ENCODE measurements around the gene SAP130.

The SAP130 gene

DNA sequence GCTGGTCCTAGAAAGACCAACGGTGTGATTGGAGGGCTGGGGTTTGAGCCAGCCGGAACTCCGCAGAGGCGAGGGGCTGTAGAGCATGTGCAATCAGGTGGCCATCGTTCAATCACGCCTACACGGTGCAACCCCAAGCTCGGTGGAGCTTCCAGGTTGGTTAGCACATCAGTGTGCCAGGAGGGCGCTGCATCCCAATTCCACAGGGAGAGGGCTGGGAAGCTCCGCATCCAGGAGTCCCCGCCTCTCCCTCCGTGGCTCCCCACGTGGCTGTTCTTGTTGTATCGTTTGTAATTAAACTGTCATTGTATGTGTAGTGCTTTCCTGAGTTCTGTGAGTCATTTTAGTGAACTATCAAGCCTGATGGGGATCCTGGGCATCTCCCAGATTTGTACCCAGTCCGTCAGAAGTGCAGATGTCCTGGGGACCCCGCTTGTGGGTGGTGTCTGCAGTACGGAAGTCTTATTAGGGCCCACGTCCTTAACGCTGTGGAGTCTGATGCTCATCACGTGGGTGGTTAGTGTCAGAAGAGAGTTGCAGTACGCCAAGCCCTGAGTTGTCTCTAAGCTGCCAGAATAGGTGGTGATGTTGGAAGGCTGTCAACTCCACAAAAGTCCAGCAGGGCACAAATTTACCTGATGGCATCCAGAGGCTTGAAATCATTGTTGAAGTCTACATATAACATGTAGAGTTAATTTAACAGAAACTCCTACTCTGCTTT lies 121.5 kb downstream of the SAP130 start:
- Mint-ChIP-seq H3K36me3 (no peaks in the 10 kb centered on the region), H3K27ac (no peak overlapping the region), H3K27me3 (peaks cover 4% of the 10 kb centered on the region), H3K4me3 (no peak overlapping the region), H3K4me1 (ENCODE audit: low read depth) (no peaks in the 10 kb centered on the region), H3K9me3 (ENCODE audit: low read depth) (no peaks in the 10 kb centered on the region)

DNA sequence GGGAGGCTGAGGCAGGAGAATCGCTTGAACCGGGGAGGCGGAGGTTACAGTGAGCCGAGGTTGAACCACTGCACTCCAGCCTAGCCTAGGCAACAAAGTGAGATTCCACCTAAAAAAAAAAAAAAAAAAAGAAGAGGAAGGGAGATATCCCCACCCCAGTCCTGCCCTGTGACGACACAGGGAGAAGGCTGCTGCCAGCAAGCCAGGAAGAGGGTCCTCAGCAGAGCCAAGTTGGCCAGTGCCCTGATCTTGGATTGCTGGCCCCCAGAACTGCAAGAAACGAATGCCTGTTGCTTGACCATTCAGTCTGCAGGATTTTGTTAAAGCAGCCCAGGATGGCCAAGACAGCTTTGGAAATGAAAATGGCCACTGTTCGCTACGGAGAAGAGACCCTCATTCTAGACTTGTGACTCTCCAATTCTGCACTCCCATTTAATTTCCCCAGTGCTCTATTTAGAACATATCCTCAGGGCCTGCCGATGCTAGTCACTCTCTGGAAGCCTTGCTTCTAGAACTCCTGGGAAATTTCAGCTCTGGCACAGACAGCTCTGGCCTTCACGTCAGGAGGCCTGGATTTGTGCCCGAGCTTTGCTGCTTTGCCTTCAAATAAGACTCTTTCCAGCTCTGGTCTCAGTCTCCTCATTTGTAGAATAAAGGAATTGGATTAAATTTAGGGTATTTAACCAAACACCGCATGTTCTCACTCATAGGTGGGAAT lies 126.4 kb downstream of the SAP130 start:
- H3K36me3 Mint-ChIP-seq = no peaks in the 10 kb centered on the region
- no peaks in the 10 kb centered on the region for H3K9me3 Mint-ChIP-seq (ENCODE audit: low read depth)
- H3K27ac Mint-ChIP-seq = no peak overlapping the region
- no peaks in the 10 kb centered on the region for H3K4me1 Mint-ChIP-seq (ENCODE audit: low read depth)
- peaks cover 4% of the 10 kb centered on the region for H3K27me3 Mint-ChIP-seq
- no peak overlapping the region for H3K4me3 Mint-ChIP-seq

DNA sequence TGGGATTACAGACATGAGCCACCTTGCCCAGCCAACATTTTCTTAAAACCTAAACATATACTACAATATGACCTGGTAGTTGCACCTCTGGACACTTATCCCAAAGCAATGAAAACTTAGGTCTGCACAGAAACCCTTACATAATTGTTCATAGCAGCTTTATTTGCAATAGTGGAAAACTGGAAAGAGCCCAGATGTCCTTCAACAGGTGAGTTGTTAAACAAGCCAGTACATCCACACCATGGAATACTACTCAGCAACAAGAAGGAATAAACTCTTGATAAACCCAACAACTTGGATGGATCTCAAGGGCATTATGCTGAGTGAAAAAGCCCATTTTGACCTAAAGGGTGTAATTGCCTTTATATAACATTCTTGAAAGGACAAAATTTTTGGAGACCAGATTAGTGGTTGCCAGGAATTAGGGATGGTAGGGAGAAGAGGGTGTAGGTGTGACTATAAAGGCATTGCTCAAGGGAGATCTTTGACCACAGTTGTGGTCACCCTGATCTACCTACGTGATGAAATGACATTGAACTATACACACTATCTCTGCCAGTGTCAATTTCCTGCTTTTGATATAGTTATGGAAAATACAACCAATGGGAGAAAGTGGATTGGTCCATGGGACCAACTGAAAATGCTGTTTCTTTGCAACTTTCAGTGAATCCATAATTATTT lies 130.2 kb downstream of the SAP130 start:
- no peaks in the 10 kb centered on the region for H3K36me3 Mint-ChIP-seq

DNA sequence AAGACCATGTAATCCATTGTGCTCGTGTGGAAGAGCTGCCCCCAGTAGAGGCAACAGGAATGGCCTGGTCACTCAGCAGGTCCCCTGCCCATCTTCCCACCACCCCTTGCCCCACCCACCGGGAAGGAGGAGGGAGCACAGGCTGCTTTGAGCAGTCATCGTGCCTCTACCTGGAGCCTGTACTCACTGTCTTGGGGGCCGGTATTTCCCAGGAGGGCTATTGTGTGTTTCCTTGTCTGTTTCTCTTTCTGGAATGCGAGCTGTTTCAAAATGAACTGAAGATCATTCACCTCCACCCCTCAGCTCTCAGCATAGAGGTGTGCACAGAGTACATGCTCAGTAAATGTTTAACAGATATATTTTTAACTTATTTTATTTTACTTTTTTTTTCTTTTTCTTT lies 134.4 kb downstream of the SAP130 start:
- H3K36me3 Mint-ChIP-seq = no peaks in the 10 kb centered on the region
- no peak overlapping the region for H3K4me3 Mint-ChIP-seq
- no peak overlapping the region for H3K27ac Mint-ChIP-seq
- H3K4me1 Mint-ChIP-seq (ENCODE audit: low read depth) = peaks cover 15% of the 10 kb centered on the region
- no peaks in the 10 kb centered on the region for H3K27me3 Mint-ChIP-seq
- no peaks in the 10 kb centered on the region for H3K9me3 Mint-ChIP-seq (ENCODE audit: low read depth)

More for the DNA sequence above, 130.2 kb downstream of the SAP130 start:
- H3K27ac Mint-ChIP-seq = no peak overlapping the region
- H3K4me1 Mint-ChIP-seq (ENCODE audit: low read depth) = no peaks in the 10 kb centered on the region
- no peaks in the 10 kb centered on the region for H3K9me3 Mint-ChIP-seq (ENCODE audit: low read depth)
- H3K27me3 Mint-ChIP-seq = no peaks in the 10 kb centered on the region
- H3K4me3 Mint-ChIP-seq = no peak overlapping the region

DNA sequence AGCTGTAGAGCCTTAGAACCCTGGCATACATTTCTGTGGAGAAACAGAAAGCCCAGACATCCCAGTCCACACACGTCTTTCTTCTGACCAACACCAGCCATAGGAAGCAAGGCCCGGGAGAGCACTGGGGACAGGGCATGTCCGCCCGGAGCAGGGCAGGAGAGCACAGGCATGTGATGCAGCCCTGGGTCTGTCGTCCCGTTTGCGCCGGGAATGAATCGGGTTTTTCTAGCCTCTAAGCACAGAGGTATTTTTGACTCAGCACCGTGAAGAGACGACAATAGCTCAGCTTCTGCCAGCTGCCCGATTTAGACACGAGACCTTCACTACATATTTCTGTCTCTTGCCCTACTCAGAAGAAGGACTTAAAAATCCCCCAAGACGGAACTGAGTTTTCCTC lies 134.8 kb downstream of the SAP130 start:
- no peak overlapping the region for H3K4me3 Mint-ChIP-seq
- H3K4me1 Mint-ChIP-seq (ENCODE audit: low read depth) = peaks cover 18% of the 10 kb centered on the region
- H3K36me3 Mint-ChIP-seq = no peaks in the 10 kb centered on the region

DNA sequence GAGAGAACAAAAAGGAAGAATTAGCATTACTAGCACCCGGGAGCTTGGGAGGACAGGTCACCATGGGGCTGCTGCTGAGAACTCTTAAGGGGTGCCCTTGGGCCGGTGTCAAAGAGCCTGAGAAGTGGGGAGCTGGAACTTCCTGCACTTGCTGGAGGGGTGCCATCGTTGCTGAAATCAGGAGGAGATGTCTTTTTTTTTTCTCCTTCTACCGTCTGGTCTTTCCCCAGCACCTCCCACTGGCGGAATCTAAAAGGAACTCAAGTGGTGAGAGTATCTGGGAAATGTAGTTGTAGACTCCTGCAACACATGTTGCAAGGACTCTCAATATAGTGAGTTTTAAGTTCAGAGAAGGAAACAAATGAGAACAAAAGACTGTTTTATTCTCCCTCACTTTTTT lies 136.0 kb downstream of the SAP130 start:
- Mint-ChIP-seq H3K9me3 (ENCODE audit: low read depth) (no peaks in the 10 kb centered on the region), H3K27me3 (no peaks in the 10 kb centered on the region), H3K4me3 (no peak overlapping the region), H3K4me1 (ENCODE audit: low read depth) (peaks cover 30% of the 10 kb centered on the region), H3K27ac (no peak overlapping the region), H3K36me3 (no peaks in the 10 kb centered on the region)

More for the DNA sequence above, 134.8 kb downstream of the SAP130 start:
- Mint-ChIP-seq H3K9me3 (ENCODE audit: low read depth) (no peaks in the 10 kb centered on the region), H3K27ac (no peak overlapping the region), H3K27me3 (no peaks in the 10 kb centered on the region)
